Astrocyte (in vitro differentiated cells and primary cell): Measurements from ENCODE around the gene UBR3. TPM values are rescaled to one million over a fixed set of nuclear protein-coding genes. Genes with fewer than 3 reads are reported as not detected.

Experiments
- DNase-seq: peaks from one replicate; pipeline ENCODE4 v3.0.0-alpha.2; 2010; ENCODE audit warnings: low read depth
- FAIRE-seq: peaks from 2 replicates; lab custom pipeline; 2011; peaks lifted over from hg19 to GRCh38; lab: Jason Lieb, UNC
- H2AFZ ChIP-seq: 2 replicates; pipeline ENCODE4 v1.6.0; 2012; ENCODE audit warnings: low read depth, low read length, inconsistent platforms
- H3K27ac ChIP-seq: 2 replicates; pipeline ENCODE4 v1.5.1; 2011; ENCODE audit warnings: low read depth, low read length, inconsistent platforms
- H3K27me3 ChIP-seq: 2 replicates; pipeline ENCODE4 v1.6.0; 2011; ENCODE audit warnings: low read length, inconsistent platforms; ENCODE audit not compliant: insufficient read depth
- H3K36me3 ChIP-seq: 2 replicates; pipeline ENCODE4 v1.5.1; 2011; ENCODE audit warnings: low read length, inconsistent platforms; ENCODE audit not compliant: insufficient read depth
- H3K4me1 ChIP-seq: 2 replicates; pipeline ENCODE4 v1.5.1; 2011; ENCODE audit warnings: low read length, inconsistent platforms; ENCODE audit not compliant: insufficient read depth
- H3K4me2 ChIP-seq: 2 replicates; pipeline ENCODE4 v1.6.0; 2012; ENCODE audit warnings: low read length, inconsistent platforms
- H3K4me3 ChIP-seq: 2 replicates; pipeline ENCODE4 v1.5.1; 2011; ENCODE audit warnings: low read depth, mild to moderate bottlenecking, low read length, inconsistent platforms; ENCODE audit not compliant: insufficient read depth
- H3K79me2 ChIP-seq: 2 replicates; pipeline ENCODE4 v1.6.0; 2012; ENCODE audit warnings: mild to moderate bottlenecking, low read length, inconsistent platforms; ENCODE audit not compliant: insufficient read depth
- H3K9ac ChIP-seq: 2 replicates; pipeline ENCODE4 v1.6.0; 2012; ENCODE audit warnings: mild to moderate bottlenecking, low read length, inconsistent platforms
- H3K9me3 ChIP-seq: 2 replicates; pipeline ENCODE4 v1.5.1; 2012; ENCODE audit warnings: low read depth, mild to moderate bottlenecking, low read length, inconsistent platforms; ENCODE audit not compliant: insufficient read depth
- H4K20me1 ChIP-seq: 2 replicates; pipeline ENCODE4 v1.6.0; 2012; ENCODE audit warnings: low read length, inconsistent platforms; ENCODE audit not compliant: insufficient read depth
- H3K27ac Mint-ChIP-seq: one replicate; pipeline ENCODE4 v1.8.0; 2021; ENCODE audit warnings: mild to moderate bottlenecking, mixed read lengths; ENCODE audit not compliant: unreplicated experiment
- H3K27me3 Mint-ChIP-seq: one replicate; pipeline ENCODE4 v1.8.0; 2021; ENCODE audit warnings: low read depth, mixed read lengths; ENCODE audit not compliant: unreplicated experiment
- H3K36me3 Mint-ChIP-seq: one replicate; pipeline ENCODE4 v1.8.0; 2021; ENCODE audit warnings: low read depth, mixed read lengths; ENCODE audit not compliant: unreplicated experiment
- H3K4me1 Mint-ChIP-seq: one replicate; pipeline ENCODE4 v1.8.0; 2021; ENCODE audit warnings: low read depth, mixed read lengths; ENCODE audit not compliant: unreplicated experiment
- H3K4me3 Mint-ChIP-seq: one replicate; pipeline ENCODE4 v1.8.0; 2021; ENCODE audit warnings: mild to moderate bottlenecking, moderate library complexity, mixed read lengths; ENCODE audit not compliant: unreplicated experiment
- H3K9me3 Mint-ChIP-seq: one replicate; pipeline ENCODE4 v1.8.0; 2021; ENCODE audit warnings: mild to moderate bottlenecking, mixed read lengths; ENCODE audit not compliant: unreplicated experiment
- EZH2 ChIP-seq: IDR thresholded peaks from 2 replicates; pipeline ENCODE4 v1.6.1; 2012; ENCODE audit warnings: mild to moderate bottlenecking, low read length, inconsistent platforms; ENCODE audit not compliant: insufficient read depth
- total RNA-seq: library from RNA; stranded (reverse); gene quantifications from 2 replicates; pipeline ENCODE4 v1.2.1, GENCODE V29; 2021
- TF ChIP-seq, protein P1 (sequence below): IDR thresholded peaks from 2 replicates; pipeline ENCODE4 v1.5.1; 2011; ENCODE audit warnings: low read depth, mild to moderate bottlenecking, inconsistent platforms, low read length, moderate library complexity; ENCODE audit not compliant: insufficient read depth

The UBR3 gene
- total RNA-seq, 1 donor from 2014 or later, result 18.7 TPM

DNA sequence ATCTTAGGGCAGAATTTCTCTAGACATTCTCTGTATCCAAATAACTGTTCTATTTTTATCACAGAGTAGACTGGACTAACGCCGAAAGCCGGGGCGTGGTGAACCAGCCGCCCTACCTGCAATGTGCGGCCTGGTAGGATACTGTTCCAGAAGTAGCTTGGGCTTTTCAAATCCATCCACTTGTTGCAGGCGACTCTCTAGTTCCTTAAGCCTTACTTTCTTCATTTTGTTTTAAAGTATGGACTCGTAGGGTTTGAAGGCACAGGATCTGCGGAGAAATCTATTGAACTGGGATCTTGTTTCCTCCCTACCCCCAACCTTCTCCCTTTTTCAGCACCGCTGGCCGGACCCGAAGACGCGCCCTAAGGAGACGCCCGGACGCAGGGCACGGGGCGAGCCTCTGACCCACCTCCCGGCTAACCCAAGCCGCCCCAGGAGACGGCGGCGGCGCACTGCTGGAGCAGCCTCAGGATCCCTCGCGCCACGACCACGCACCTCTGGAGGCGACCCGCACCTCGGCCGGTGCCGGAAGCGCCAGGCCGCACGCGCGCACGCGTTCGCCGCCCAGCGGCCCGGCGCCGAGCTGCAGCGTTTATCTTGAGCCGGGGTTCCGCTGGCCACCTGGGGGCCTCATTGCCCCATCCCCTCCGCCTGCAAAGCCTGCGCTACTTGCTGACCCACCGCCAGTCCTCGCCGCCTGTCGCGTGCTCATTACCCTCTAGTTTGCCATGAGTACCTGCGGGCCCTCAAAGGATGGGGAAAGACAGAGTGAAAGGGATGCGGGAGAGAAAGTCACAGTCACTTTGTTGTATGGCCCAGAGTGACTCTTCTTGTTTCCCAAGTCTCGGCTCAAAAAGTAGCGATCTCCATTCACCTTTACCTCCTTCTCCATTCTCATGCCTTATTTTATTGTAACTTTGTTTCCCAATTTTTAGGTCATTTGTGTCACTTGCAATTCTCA, 2.6 kb upstream of the UBR3 start, which contains the start of gene METTL5:
Gene METTL5 (minus strand): TSS at position 533 of the 961 bp plus-strand sequence. CDS start 308 bp downstream, at position 225.
- Mint-ChIP-seq H3K36me3 (no peaks in the 10 kb centered on the region), H3K27me3 (no peaks in the 10 kb centered on the region), H3K4me3 (peak within 1 kb of the TSS; percentile 88), H3K9me3 (no peaks in the 10 kb centered on the region), H3K27ac (peak within 1 kb of the TSS; percentile 1), H3K4me1 (peaks cover 18% of the 10 kb centered on the region)
- no peaks in the 10 kb centered on the region for H3K27me3 ChIP-seq
- TF ChIP-seq, protein P1, sequence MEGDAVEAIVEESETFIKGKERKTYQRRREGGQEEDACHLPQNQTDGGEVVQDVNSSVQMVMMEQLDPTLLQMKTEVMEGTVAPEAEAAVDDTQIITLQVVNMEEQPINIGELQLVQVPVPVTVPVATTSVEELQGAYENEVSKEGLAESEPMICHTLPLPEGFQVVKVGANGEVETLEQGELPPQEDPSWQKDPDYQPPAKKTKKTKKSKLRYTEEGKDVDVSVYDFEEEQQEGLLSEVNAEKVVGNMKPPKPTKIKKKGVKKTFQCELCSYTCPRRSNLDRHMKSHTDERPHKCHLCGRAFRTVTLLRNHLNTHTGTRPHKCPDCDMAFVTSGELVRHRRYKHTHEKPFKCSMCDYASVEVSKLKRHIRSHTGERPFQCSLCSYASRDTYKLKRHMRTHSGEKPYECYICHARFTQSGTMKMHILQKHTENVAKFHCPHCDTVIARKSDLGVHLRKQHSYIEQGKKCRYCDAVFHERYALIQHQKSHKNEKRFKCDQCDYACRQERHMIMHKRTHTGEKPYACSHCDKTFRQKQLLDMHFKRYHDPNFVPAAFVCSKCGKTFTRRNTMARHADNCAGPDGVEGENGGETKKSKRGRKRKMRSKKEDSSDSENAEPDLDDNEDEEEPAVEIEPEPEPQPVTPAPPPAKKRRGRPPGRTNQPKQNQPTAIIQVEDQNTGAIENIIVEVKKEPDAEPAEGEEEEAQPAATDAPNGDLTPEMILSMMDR, result peak; percentile 58
- no peak for TF ChIP-seq EZH2
- peaks cover 54% of the 10 kb centered on the region for H3K79me2 ChIP-seq
- peaks cover 13% of the 10 kb centered on the region for H3K4me1 ChIP-seq
- peak within 1 kb of the TSS; percentile 76 for H3K4me3 ChIP-seq
- FAIRE-seq (no peak), DNase-seq (peak; percentile 52)
- H2AFZ ChIP-seq, result peak within 1 kb of the TSS; percentile 96
- H3K27ac ChIP-seq, result peak within 1 kb of the TSS; percentile 72
- no peaks in the 10 kb centered on the region for H3K36me3 ChIP-seq
- H3K9ac ChIP-seq, result peak within 1 kb of the TSS; percentile 84
- peaks cover 17% of the 10 kb centered on the region for H4K20me1 ChIP-seq
- peak within 1 kb of the TSS; percentile 93 for H3K4me2 ChIP-seq
- no peaks in the 10 kb centered on the region for H3K9me3 ChIP-seq

DNA sequence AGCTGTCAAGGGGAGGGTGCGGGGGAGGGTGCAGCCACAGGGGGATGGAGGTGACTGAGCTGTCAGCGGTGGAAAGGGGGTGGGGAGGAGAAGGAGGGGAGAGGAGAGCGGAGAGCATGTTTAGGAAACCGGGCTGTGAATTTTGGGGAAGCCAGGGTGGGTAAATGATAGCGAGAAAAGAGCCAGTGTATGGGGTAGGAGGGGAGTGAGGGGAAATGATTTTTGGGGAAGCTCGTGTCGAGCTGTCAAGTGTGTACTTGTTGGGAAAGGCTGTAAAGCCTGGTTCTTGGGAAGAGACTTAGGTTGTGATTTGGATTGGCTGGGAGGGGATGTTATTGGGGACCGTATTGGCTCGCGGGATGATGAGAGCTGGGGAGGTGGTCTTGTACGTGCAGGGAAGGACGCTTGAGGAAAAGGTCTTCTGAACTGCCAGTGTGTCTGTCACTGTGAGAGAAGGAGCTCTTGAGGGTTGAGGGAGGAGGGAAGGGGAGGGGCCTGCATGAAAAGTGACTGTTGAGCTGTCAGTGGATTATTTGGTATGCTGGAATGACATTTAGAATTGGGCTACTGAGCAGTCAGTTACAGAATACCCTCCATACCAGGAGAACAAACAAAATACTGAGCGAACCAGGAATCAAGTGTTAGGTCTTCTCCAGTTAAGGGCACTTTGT, 1.0 kb downstream of the UBR3 start:
- peaks cover 44% of the 10 kb centered on the region for H4K20me1 ChIP-seq
- peaks cover 10% of the 10 kb centered on the region for H3K4me1 ChIP-seq
- no peaks in the 10 kb centered on the region for H3K27me3 ChIP-seq
- peak overlapping the region; percentile 85 for H3K4me3 ChIP-seq
- Mint-ChIP-seq H3K4me1 (peaks cover 5% of the 10 kb centered on the region), H3K4me3 (peak overlapping the region; percentile 96), H3K36me3 (peaks cover 2% of the 10 kb centered on the region), H3K9me3 (no peaks in the 10 kb centered on the region), H3K27me3 (no peaks in the 10 kb centered on the region), H3K27ac (peak overlapping the region; percentile 48)
- peaks cover 74% of the 10 kb centered on the region for H3K79me2 ChIP-seq
- TF ChIP-seq, protein P1, result no peak
- peak overlapping the region; percentile 79 for H3K27ac ChIP-seq
- peak overlapping the region; percentile 100 for H3K4me2 ChIP-seq
- DNase-seq (peak; percentile 55), FAIRE-seq (no peak)
- H3K9me3 ChIP-seq, result no peaks in the 10 kb centered on the region
- H2AFZ ChIP-seq, result peak overlapping the region; percentile 83
- H3K9ac ChIP-seq, result peak overlapping the region; percentile 92
- no peaks in the 10 kb centered on the region for H3K36me3 ChIP-seq
